ENCODE measurements around the gene BIRC5.

BIRC5 gene

DNA sequence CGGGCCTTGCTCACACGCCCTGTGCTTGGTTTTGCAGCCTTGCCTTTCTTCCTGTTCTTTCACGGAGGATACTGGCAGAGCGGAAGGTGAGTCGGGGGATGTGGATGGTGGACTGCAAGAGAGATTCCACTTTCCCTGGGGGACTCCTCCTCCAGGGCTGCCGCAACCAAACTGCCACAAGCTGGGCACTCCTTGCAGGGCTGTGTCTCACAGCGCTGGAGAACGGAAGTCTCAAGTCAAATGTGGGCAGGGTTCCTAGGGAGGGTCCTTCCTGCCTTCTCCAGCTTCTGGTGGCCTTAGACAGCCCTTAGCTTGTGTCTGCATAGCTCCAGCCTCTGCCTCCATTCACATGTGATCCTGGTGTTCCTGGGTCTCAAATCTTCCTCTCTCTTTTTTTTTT, 11.4 kb upstream of the BIRC5 start:
- H3K4me3 ChIP-seq (ENCODE audit: low read length, poor library complexity, severe bottlenecking): no peak overlapping the region
- no peak overlapping the region for H2AFZ ChIP-seq (ENCODE audit: low read length)
- H3K36me3 ChIP-seq (ENCODE audit: insufficient read depth, low read length): peaks cover 4% of the 10 kb centered on the region; the same call in 1 of the 2 replicates
- H3K79me2 ChIP-seq (ENCODE audit: insufficient read depth, low read length): no peaks in the 10 kb centered on the region
- no peaks in the 10 kb centered on the region for H3K4me1 ChIP-seq (ENCODE audit: insufficient read depth, low read length, poor library complexity, severe bottlenecking)
- no peak for TF ChIP-seq EZH2phosphoT487 (IDR thresholded peaks at IDR 0.05; ENCODE audit: borderline replicate concordance)
- TF ChIP-seq, protein P1, sequence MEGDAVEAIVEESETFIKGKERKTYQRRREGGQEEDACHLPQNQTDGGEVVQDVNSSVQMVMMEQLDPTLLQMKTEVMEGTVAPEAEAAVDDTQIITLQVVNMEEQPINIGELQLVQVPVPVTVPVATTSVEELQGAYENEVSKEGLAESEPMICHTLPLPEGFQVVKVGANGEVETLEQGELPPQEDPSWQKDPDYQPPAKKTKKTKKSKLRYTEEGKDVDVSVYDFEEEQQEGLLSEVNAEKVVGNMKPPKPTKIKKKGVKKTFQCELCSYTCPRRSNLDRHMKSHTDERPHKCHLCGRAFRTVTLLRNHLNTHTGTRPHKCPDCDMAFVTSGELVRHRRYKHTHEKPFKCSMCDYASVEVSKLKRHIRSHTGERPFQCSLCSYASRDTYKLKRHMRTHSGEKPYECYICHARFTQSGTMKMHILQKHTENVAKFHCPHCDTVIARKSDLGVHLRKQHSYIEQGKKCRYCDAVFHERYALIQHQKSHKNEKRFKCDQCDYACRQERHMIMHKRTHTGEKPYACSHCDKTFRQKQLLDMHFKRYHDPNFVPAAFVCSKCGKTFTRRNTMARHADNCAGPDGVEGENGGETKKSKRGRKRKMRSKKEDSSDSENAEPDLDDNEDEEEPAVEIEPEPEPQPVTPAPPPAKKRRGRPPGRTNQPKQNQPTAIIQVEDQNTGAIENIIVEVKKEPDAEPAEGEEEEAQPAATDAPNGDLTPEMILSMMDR (conservative IDR thresholded peaks at IDR 0.05; ENCODE audit: low read length): no peak
- no peaks in the 10 kb centered on the region for H3K9me3 ChIP-seq (ENCODE audit: insufficient read depth, low read depth, low read length)
- H3K27me3 ChIP-seq (ENCODE audit: insufficient read depth, low read length, poor library complexity, severe bottlenecking): no peaks in the 10 kb centered on the region
- H3K4me2 ChIP-seq (ENCODE audit: low read depth, low read length, poor library complexity, severe bottlenecking): no peak overlapping the region
- H3F3A ChIP-seq (ENCODE audit: low read depth): no peaks in the 10 kb centered on the region
- no peaks in the 10 kb centered on the region for H4K20me1 ChIP-seq (ENCODE audit: insufficient read depth, low read length, poor library complexity, severe bottlenecking)
- H3K9ac ChIP-seq (ENCODE audit: low read depth, low read length, poor library complexity, severe bottlenecking): no peak overlapping the region
- H3K9me2 ChIP-seq (replicated peaks; ENCODE audit: low read depth, low read length): no peaks in the 10 kb centered on the region

DNA sequence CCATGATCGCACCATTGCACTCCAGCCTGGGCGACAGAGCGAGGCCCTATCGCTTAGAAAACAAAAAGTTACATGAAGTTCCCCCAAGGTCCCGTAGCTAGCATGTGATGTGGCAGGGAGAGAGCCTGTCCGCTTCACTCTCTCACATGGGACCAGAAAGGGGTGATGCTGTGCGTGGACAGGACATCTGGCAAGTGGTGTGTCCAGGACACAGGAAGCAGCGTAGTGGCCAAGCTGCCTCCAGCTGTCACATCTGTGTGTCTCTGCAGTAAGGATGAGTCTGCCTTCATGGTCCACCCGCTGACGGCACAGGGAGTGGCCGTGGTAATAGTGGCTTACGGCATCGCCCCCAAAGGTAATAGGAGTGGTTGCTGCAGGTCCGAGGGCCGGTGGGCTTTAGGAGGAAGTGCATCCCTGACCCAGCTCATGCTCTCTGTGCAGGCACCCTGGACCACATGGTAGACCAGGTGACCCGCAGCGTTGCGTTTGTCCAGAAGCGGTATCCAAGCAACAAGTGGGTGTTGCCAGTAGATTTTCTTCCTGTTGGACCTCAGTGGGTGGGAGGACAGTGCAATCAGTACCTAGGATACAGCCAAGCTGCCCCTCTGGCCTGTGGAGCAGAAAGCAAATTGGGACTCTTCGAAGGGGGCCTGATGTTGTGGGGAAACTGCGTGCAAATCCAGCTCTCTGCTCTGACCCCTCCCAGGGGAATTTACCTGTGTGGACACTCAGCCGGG, 9.5 kb upstream of the BIRC5 start:
- H2AFZ ChIP-seq (ENCODE audit: low read length): no peak overlapping the region

DNA sequence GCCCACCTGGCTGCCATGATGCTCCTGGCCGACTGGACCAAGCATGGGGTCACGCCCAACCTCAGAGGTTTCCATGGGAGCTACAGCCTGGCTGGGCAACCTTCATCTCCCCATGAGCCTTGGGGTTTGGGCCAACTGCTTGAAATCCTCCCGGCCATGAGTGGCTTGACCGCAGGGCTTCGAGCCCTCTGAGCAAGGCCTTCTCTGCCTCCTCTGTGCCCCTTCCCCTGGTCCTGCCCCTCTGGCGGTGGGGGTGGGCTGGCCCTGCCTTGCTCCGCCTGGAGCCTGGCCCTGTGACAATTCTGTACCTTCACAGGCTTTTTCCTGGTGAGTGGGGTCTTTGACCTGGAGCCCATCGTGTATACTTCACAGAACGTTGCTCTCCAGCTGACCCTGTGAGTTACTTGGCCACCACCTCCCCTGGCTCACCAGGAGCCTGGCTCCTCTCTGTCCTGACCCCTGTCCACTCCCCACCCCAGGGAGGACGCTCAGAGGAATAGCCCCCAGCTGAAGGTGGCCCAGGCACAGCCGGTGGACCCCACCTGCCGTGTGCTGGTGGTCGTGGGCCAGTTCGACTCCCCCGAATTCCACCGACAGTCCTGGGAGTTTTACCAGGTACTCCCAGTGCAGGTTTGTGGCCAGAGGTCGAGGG, 8.8 kb upstream of the BIRC5 start:
- Histone ChIP-seq H3K4me3 (ENCODE audit: low read length, poor library complexity, severe bottlenecking) (no peak overlapping the region), H3K79me2 (ENCODE audit: insufficient read depth, low read length) (no peaks in the 10 kb centered on the region), H3K4me1 (ENCODE audit: insufficient read depth, low read length, poor library complexity, severe bottlenecking) (no peaks in the 10 kb centered on the region), H3K36me3 (ENCODE audit: insufficient read depth, low read length) (peaks cover 4% of the 10 kb centered on the region; the same call in 1 of the 2 replicates), H3K4me2 (ENCODE audit: low read depth, low read length, poor library complexity, severe bottlenecking) (no peak overlapping the region), H3K27me3 (ENCODE audit: insufficient read depth, low read length, poor library complexity, severe bottlenecking) (no peaks in the 10 kb centered on the region), H2AFZ (ENCODE audit: low read length) (no peak overlapping the region), H3K9me3 (ENCODE audit: insufficient read depth, low read depth, low read length) (no peaks in the 10 kb centered on the region), H3K9me2 (replicated peaks; ENCODE audit: low read depth, low read length) (no peaks in the 10 kb centered on the region), H4K20me1 (ENCODE audit: insufficient read depth, low read length, poor library complexity, severe bottlenecking) (no peaks in the 10 kb centered on the region), H3F3A (ENCODE audit: low read depth) (no peaks in the 10 kb centered on the region), H3K9ac (ENCODE audit: low read depth, low read length, poor library complexity, severe bottlenecking) (no peak overlapping the region)
- no peak for TF ChIP-seq EZH2phosphoT487 (IDR thresholded peaks at IDR 0.05; ENCODE audit: borderline replicate concordance)
- TF ChIP-seq, protein P1 (conservative IDR thresholded peaks at IDR 0.05; ENCODE audit: low read length): no peak

More for the DNA sequence above, 9.5 kb upstream of the BIRC5 start:
- Histone ChIP-seq H3K4me1 (ENCODE audit: insufficient read depth, low read length, poor library complexity, severe bottlenecking) (no peaks in the 10 kb centered on the region), H3K79me2 (ENCODE audit: insufficient read depth, low read length) (no peaks in the 10 kb centered on the region), H4K20me1 (ENCODE audit: insufficient read depth, low read length, poor library complexity, severe bottlenecking) (no peaks in the 10 kb centered on the region), H3K9me2 (replicated peaks; ENCODE audit: low read depth, low read length) (no peaks in the 10 kb centered on the region), H3K9ac (ENCODE audit: low read depth, low read length, poor library complexity, severe bottlenecking) (no peak overlapping the region), H3K27me3 (ENCODE audit: insufficient read depth, low read length, poor library complexity, severe bottlenecking) (no peaks in the 10 kb centered on the region), H3F3A (ENCODE audit: low read depth) (no peaks in the 10 kb centered on the region), H3K9me3 (ENCODE audit: insufficient read depth, low read depth, low read length) (no peaks in the 10 kb centered on the region), H3K4me3 (ENCODE audit: low read length, poor library complexity, severe bottlenecking) (no peak overlapping the region), H3K4me2 (ENCODE audit: low read depth, low read length, poor library complexity, severe bottlenecking) (no peak overlapping the region), H3K36me3 (ENCODE audit: insufficient read depth, low read length) (peaks cover 4% of the 10 kb centered on the region; the same call in 1 of the 2 replicates)
- no peak for TF ChIP-seq EZH2phosphoT487 (IDR thresholded peaks at IDR 0.05; ENCODE audit: borderline replicate concordance)
- TF ChIP-seq, protein P1 (conservative IDR thresholded peaks at IDR 0.05; ENCODE audit: low read length): no peak
